Urothelium cell line (cell line): ENCODE data around the gene CRHR1.

Source experiments
- DNase-seq: peaks from one replicate; pipeline ENCODE4 v3.0.0; 2011; ENCODE audit warnings: low spot score, mixed read lengths
- FAIRE-seq: peaks from 2 replicates; lab custom pipeline; 2011; peaks lifted over from hg19 to GRCh38; lab: Jason Lieb, UNC

The CRHR1 gene

DNA sequence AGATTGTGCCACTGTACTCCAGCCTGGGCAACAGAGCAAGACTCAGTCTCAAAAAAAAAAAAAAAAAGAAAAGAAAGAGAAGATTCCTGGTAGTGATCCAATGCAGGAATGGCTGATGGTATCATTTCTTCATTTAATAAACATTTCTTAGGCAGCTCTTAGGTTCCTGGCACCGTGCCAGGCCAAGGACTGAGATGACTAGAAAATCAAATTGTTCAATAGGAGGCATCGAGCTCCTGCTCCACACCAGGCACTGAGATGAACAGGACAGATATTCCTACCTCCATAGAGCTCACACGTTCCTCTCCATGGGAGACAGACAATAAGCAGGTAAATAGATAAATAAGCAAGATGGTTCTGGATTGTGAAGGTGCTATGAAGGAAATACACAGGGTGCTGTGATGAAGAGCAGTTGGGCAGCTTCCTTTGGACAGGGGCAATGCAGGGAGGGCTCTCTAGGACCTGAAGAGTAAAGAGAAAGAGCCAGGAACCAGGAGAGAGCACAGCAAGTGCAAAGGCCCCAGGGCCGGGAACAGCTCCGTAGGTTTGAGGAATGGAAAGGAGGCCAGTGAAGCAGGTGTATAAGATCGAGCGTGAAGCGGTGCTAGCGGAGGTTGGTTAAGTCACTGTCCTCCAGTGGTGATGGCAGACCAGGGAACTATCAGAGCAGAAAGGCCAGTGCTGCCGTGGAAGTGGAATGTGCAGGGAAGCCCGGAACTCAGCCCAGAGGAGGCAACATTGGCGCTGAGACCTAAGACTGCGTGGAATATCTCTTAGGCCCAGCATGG is 26.5 kb upstream of the CRHR1 start:
- DNase-seq (no peak), FAIRE-seq (no peak)

DNA sequence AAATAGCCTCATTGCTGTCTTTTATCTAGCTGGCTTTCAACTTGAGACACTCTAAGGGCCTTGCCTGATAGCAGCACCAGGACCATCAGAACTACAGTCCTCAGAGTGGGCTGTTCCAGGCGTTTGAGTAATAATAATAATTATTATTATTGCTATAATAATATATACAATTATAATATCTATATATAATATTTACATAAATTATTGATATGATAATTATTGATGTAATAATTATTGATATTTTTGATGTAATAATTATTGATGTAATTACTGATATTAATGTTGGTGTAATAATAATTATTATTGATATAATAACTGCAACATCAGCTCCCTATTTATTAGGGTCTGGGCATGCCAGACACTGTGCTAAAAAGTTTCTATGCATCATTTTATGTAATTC is 25.6 kb upstream of the CRHR1 start:
- no peak for DNase-seq
- FAIRE-seq = no peak

DNA sequence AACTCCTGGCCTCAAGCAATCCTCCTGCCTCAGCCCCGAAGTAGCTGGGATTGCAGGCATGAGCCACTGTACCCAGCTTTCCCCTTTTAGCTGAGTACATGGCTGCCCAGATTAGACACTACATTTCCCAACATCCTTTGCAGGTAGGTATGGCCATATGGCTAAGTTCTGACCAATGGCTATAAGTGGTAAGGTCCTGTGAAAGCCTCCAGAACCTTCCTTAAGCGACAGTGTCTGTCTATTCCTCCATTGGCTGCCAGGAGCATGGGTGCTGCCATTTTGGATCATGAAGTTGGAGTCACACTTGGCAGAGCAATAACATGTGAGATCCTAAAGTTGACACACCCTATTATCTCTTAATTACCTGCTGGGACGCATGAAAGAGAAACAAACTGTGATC is 24.4 kb upstream of the CRHR1 start:
- FAIRE-seq (peak; percentile 90), DNase-seq (no peak)

DNA sequence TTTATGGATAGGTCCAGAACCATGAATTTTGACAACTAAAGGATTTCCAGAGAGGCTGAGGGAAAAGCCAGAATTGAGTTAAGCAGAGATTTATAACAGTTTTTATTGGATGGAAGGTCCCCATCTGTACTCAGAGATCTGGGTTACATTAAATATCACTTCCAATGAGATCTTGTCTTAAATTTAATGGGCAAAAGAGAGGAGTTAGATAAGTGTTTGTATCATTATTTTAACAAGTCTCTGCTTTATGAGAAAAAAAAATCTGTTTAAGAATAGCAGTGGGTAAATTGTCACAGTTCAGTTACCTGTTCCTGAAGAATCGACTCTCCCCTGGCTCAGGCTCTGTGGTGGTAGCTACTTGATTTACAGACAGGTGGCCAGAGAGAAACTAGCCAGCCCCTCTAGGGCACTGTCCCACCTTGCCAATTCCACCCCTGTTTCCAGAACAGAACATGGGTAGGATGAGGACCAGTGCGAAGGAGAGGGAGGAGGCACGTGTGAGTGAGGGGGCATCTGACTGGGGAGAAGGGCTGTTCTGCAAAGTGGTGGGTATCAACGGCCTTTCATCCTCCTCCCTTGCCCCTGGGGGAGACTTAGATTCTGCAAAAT is 22.1 kb upstream of the CRHR1 start:
- no peak for DNase-seq
- no peak for FAIRE-seq

DNA sequence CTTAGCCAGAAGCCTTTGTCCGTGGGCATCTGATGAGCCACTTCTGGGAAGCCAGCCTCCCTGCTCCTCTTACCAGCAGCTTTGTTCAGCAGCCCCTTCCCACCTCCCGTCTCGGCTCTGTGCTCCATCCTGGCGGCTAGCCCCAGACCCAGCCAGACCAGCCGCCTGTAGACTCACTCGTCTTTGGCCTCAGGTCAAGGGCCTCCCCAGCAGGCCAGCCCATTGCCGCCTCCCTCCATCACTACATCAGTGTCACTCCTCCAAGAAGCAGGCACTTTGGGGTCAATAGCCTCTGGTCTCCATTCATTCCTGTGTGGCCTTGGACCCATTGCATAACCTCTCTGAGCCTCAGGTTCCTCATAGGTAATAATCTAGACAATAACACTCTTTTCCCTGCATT is 20.9 kb upstream of the CRHR1 start:
- FAIRE-seq = no peak

DNA sequence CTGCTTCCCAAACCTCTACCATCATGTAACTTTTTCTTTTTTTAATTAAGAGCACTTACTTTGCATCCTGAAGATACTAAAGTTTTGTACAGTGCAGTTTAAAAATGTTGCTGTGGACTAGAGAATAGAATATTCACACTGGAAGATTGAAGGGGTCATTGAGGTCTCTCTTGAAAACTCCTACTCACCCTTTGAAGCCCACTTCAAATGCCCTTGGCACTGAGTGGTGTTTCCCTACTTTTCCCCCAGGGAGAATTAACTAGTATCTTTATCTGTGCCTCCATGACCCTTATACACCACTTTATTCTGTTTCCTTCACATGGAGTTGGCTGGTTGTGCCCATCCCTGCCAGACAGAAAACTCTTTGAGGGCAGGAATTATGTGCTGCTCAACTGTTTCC is 19.6 kb upstream of the CRHR1 start:
- DNase-seq (no peak), FAIRE-seq (no peak)

More for the DNA sequence above, 20.9 kb upstream of the CRHR1 start:
- DNase-seq = no peak

DNA sequence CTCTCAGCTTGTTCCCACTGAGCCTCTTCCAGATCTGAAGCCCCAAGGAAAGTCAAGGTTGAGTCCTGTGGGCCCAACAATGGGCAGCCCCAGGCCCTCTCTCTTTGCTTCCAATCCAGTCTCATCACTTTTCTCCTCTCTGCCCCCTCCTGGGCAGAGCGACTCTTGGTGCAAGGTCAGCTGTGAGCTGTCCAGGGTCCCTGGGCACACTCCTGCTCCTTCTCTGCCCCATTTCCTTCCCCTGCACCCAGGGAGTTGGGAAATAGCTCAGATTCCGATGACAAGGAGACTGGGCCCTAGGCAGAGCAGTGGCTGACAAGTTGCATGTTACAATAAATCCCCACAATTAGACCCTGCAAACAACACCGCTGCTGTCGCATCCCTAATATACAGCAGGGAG is 16.1 kb upstream of the CRHR1 start:
- DNase-seq (peak; percentile 26), FAIRE-seq (no peak)

DNA sequence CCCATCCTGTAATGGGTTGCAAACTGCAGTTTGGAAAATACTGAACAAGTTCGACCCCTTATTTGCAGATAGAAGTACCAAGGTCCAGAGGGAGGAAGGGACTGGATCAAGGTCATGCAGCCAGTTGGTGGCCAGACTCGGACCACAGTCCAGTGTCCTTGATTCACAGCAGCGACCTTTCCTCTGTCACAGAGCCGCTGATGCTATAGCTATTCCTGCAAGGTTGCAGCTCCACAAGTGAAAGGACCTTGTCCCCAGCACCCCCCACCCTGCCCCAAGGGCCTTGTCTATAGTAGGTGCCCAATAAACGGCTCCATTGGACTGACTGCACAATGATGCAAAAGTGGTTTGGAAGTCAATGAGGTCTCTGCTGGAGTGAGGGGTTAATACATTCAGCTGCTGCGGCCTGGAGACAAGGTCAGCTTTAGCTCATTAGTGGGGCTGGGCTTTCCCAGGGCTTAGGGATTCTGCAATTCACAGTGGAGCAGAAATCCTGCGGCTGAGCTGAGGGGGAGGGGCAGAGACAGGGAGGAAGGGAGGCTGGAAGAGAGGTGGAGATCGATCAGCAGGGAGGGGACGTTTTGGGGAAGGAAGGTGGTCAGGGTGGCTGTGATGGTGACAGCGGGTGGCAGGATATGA is 13.4 kb upstream of the CRHR1 start:
- no peak for DNase-seq
- peak; percentile 40 for FAIRE-seq

DNA sequence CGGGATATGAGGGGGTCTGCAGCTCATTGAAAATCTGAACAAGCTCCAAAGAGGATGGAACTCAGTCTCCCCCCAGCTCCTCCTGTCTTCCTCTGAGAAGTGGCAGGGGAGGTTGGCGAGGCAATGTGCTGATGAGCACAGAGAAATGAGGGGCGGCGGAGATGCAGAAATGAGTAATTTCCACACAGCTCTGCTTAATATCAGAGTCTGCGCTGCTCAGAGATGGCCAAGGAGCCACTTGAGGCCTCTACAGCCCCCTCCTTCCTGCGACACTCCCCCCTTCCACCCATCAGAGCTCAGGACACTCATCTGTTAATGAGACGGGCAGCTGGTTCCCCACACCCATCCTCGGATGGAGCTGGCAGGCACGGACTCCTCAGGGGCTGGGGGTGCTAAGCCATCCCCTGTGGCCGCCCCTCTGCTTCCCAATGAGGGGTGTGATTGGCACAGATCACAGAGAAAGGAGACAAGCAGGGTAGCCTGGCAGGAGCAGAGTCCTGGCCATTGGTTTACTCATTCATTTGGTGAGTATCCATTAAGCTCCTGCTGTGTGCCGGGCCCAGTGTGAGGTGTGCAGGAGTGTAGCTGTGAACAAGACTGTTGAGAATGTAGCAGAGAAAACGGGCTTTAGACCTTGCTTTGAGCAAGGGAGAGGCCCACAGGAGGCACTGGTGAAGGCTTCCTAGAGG is 12.7 kb upstream of the CRHR1 start:
- no peak for DNase-seq
- no peak for FAIRE-seq

DNA sequence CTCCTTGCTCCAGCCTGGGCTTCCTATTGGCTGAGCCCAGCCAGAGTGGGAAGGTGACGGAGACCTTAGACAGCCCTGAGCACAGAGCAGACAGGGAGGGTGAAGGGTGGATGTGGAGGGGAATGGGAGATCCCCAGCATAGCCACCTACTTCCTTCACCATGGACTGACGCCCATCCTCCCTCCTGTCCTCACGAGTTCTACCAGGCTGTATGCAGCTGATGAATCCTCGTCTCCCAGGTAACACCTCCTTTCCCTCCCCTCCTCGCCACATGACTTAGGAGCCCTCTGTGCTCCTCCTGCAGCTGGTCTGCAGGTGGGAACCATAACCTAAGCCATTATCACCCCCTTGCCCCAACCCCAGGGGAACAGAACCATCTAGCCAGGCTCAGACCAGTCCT is 9.0 kb upstream of the CRHR1 start:
- DNase-seq (no peak), FAIRE-seq (no peak)

DNA sequence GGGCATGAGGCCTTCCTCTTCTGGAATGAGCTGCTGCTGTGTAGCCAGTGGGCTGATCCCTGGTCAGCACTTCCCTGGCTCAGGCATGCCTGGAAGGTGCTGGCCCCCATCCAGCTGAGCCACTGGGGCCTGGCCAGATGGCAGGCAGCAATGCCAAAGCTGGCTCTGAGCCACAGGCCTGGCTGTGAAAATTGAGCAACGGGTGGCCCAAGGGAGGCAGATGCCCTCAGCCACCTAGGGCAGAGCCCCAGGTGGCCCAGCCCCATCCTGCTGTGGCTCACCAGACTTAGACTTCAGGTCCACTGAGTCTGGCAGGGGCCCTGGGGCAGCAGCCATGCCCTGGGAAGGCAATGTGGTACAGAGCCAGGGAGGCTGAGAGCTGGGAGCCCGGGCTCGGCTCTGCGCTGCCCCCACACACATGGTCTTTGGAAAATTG is 8.5 kb upstream of the CRHR1 start:
- DNase-seq = peak; percentile 45
- FAIRE-seq = no peak

DNA sequence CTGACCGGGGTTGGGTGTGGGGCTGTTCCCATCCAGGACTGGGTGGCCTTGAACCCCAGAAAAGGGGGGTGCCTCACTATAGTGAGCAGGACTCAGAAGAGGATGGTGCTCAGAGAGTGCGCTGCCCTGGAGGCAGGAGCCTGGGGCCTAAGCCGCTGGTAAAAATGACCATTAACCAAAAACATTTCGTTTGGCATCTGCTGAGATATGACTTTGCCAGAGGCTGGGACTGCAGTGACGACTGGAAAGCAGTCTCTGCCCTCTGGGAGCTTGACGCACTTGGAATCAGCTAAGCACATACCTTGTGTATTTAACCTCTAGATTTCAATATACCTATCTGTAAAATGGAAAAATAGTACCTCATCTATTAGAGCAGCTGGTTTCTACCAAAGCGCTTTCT is 7.2 kb upstream of the CRHR1 start:
- FAIRE-seq (no peak), DNase-seq (no peak)

DNA sequence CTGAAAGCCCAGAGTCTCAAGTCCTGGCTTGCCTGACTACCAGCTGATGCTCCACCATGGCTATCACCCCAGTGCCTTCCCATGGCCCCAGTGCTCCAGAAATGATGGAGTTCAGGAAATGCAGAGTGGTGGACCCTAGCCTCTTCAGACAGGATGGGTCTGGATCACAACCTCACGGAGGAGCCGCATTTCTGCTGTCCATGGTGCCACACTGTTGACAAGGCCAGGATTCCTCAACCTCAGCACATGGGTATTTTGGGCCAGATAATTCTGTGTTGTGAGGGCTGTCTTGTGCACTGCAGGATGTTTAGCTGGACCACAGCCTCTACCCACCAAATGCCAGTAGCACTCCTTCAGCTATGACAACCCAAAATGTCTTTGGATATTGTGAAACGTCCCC is 6.7 kb upstream of the CRHR1 start:
- no peak for FAIRE-seq
- DNase-seq = no peak

DNA sequence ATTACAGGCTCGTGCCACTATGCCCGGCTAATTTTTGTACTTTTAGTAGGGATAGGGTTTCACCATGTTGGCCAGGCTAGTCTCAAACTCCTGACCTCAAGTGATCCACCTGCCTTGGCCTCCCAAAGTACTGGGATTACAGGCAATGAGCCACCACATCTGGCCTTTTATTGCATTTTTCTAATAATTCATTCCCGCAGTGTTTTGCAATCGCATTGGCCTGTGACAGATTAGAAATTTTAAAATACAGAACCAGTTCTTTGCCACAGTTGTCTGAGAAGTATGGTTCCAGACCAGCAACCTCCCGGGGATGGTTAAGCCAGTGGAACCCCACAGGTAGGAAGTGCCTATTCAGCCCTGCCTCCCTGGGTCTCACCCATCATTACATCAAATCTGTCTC is 3.2 kb upstream of the CRHR1 start:
- FAIRE-seq = no peak
- no peak for DNase-seq

DNA sequence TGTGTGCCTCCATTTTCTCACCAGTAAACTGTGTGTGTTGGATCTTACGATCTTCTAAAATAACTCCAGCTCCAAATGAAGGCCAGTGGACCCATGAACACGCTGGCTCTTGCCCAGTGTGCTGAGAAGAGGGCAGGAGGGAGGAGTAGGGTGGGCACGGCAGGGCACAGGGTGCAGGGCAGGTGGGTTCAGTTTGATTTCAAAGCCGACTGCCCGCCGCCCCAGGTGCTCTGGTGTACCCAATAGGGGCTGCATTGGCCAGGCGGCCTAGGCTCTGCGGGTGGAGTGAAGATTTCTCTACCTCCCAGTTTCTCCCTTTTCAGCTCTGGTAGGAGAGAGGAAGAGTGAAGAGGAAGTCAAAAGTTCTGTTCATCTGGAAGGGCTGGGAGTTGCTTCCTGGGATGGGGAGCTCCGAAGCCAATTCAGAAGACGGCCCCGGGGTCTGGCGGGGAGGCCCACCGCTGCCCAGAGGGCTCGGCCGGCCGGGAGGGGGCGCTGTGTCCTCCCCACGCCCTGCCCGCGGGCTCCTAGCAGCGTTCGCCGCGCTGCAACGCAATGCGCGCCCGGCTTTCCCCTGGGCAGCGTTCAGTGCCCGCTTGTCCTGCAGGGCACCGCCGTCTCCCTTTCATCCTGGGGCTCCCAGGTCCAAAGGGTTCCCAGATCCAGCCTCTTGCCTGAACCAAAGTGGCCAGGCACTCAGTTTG is 1.1 kb upstream of the CRHR1 start:
- FAIRE-seq (no peak), DNase-seq (peak; percentile 58)

DNA sequence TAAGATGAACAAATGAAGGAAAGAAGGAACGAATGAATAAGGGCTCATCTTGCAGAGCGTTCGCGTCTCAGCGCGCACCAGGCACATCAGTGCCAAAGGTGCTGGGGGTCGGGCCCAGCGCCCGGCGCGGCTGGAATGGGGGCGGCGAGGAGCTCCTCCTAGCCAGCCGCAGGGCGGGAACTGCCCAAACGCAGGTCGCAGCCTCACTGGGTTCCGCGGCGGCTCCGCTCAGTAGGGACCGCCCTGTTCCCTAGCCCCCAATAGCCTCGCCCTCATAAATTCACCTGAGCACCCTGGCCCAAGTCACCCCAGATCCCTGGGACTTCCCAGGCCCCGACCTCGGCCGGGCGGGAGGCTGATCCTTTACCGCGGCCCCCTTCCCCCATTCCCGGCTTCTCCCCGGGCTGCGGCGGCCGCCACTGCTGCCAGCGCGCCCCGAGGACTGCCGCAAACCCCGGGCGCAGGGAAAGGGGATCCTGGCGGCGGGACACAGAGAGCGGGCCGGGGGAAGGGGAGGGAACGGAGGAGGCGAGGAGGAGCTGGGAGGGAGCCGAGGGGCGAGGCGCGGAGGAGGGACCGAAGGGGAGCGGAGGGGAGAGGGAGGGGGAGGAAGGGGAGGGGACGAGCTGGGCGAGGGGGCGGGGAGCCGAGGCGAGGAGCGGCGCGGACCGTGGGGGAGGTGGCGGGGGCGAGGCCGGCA is 377 bp upstream of the CRHR1 start:
- FAIRE-seq = peak; percentile 48
- peak; percentile 84 for DNase-seq

DNA sequence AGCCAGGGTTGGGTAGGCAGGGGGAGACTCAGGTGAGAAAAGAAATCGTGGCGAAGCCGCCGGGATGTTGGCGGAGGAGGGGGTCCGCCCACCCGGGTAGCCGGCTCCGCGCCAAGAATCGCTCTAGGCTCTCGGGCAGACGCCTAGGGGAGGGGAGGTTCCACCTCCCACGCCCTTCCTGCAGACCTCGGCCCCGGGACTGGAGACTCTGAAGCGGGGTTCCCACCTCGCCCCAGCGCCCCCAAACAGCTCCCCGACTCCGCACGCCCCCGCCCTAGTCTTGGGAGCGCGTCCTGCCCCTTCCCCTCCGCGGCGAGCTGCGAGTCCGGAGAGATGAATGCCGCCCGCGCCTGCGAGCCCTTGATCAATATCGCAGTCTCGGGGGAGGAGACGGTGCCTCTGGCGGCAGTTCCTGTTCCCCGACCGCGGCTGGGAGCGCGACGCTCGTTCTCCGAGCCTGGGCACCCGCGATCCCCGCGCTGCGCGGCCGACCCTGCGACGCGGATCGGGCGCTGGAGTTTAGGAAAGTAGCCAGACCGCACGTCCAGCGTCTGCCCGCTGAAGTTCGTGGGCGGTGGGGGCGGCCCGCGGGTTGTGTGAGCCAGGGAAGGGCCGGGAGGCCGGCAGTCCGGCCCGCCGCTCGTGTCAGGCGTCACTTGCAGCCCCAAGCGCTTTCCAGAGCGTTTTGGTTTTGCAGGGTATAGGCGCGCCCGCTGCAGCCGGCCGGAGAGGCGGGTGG is 790 bp downstream of the CRHR1 start:
- no peak for FAIRE-seq
- peak; percentile 75 for DNase-seq

DNA sequence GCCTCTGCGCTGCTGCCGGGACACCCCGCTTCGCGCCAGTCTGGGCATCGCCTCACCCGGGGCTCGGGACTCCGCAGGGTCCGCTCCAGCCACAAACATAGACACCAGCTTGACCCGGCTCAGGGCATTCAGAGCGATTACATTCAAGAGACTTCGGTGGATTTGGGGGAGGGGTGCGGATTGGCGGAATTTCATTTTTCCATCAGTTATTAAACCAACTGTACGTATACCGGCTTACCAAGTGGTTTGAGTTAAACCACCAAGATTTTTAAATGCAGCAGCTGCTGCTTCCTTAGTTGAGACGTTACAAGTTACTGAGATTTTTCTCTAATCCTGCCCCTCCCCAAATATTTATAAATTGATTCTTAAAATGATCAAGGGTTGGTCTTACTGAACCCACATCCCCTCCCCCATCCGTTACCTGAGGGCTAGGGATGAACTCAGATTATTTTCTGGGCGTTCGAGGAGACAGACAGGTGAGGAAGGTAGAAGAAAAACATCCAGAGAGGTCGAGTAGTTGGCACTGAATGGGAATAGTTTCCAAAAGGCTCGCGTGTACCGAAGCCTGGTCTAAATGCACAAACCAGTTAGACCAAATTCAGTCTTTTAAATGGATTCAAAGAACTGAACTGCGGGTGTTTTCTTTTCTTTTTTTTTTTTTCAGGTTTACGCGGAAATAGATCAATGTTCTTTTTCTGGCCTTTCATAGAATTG is 1.5 kb downstream of the CRHR1 start:
- DNase-seq (no peak), FAIRE-seq (no peak)

DNA sequence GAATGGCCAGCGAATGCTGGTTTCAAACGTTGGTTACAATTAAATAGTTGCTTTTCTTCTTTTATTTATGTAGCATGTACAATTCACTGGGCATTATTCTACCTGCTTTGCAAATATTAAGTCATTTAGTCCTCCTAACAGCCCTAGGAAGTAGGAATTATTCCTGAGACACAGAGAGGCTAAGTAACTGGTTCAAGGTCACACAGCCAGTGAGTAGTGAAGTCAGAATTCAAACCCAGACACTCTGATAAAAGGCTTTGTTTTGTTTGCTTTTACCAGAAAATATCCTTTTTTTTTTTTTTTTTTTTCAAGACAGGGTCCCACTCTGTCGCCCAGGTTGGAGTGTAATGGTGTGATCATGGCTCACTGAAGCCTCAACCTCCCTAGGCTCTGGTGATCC is 2.2 kb downstream of the CRHR1 start:
- FAIRE-seq = no peak
- no peak for DNase-seq
